Left lung (tissue), 10 donors: ENCODE data around the gene ESYT2. TPM values are rescaled to one million over a fixed set of nuclear protein-coding genes. Genes with fewer than 3 reads are reported as not detected.

Experiments
- ATAC-seq: fragments of 200-7000 bp; cut with Tn5 transposase; one replicate; pipeline ENCODE4 v1.9.1; 2020; ENCODE audit warnings: moderate library complexity
- DNase-seq, 4 donors: peaks; one replicate each; pipeline ENCODE4 v3.0.0-alpha.2; 2013 to 2020
- H3K27ac ChIP-seq, 2 donors: fragments of 200-600 bp; sonication (generic) in 1 of 2; one replicate each; pipeline versions ENCODE4 v1.5.0 to v1.8.0; 2020 to 2021
- H3K27me3 ChIP-seq, 2 donors: fragments of 200-600 bp; sonication (generic) in 1 of 2; one replicate each; pipeline versions ENCODE4 v1.5.0 to v1.8.0; 2020 to 2021
- H3K36me3 ChIP-seq, 2 donors: fragments of 200-600 bp; sonication (generic) in 1 of 2; one replicate each; pipeline versions ENCODE4 v1.5.0 to v1.8.0; 2020 to 2021
- H3K4me1 ChIP-seq, 2 donors: fragments of 200-600 bp; one replicate each; pipeline ENCODE4 v1.8.0; 2021
- H3K4me3 ChIP-seq, 2 donors: fragments of 200-600 bp; sonication (generic) in 1 of 2; one replicate each; pipeline versions ENCODE4 v1.5.0 to v1.8.0; 2020 to 2021; ENCODE audit warnings: mild to moderate bottlenecking in 1 of 2
- H3K9me3 ChIP-seq, 2 donors: fragments of 200-600 bp; sonication (generic) in 1 of 2; one replicate each; pipeline versions ENCODE4 v1.5.0 to v1.8.0; 2020 to 2021
- intact Hi-C, 2 donors: fragments of 100-400 bp; cut with DNase I; formaldehyde crosslinking; loops; one replicate each; pipeline versions ENCODE4 v1.11.2 to v1.14.2; 2022
- polyA plus RNA-seq, 6 donors: library from polyadenylated mRNA; unstranded; fragments of 120-200 nt; gene quantifications; one replicate each; pipeline ENCODE4 v1.2.1, GENCODE V29; 2013; ENCODE audit not compliant: insufficient read length in 6 of 6
- total RNA-seq, 2 donors: library from RNA; stranded (reverse); fragmentation: NEBNext Ultra II Directional; extraction: Animal tissue kit (Norgen Biotek cat#: 25700); gene quantifications; one replicate each; pipeline ENCODE4 v1.2.1, GENCODE V29; 2021
- TF ChIP-seq, protein P1 (sequence below), 2 donors: fragments of 200-600 bp; sonication (generic) in 1 of 2; IDR thresholded peaks; one replicate each; pipeline versions ENCODE4 v1.5.0 to v1.8.0; 2021; ENCODE audit warnings: antibody characterized with exemption in 2 of 2
- donor health status: DM: no; HTN: yes; CAD: no.
- donor health status: DM: no; HTN: no; CAD: no.

Gene ESYT2
- total and polyA plus RNA-seq, 8 donors = 38.3 to 75.7 (median 43.3) TPM

DNA sequence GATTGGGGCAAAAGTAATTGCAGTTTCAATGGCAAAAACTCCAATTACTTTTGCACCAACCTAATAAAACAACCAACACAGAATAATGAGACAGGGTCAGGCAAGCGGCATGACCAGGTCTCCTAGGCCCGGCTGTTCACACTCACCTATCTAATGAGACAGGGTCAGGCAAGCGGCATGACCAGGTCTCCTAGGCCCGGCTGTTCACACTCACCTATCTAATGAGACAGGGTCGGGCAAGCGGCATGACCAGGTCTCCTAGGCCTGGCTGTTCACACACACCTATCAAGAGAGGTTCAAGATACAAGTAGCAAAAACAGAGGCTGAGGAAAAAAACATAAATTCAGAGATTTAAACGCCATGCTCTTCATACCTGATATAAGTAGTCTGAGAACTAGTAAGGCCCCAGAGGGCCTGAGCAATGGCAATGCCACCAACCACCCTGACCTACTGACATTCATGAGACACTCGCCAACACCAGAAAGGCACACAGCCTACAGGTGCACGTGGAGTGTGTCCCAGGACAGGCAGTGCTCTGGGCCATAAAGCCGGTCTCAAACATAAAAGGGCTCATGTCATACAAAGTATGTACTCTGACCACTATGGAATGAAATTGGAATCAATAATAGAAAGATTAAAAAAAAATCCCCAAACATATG is 84.1 kb downstream of the ESYT2 start:
- ATAC-seq = no peak

DNA sequence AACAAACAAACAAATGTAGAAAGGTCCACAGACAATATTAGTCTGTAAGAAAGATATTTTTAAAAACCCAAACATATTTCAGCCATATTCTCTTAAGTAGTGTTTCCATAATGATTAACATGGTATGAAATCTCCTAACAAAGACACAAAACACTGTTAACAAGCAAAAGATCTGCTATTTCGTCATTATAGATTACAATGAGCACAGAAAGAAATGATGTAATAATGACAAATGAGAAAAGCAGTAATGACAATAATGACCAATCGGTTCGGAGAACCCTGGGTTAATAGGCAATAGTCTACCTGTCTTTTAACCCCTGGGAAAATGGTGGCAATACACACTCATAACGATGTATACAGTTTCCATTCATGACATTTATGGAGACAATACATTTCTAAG is 85.2 kb downstream of the ESYT2 start:
- ATAC-seq = no peak
- Histone ChIP-seq H3K4me3 (no peak overlapping the region), H3K27me3 (no peaks in the 10 kb centered on the region), H3K4me1 (peaks cover 0 to 19% of the 10 kb centered on the region in 2 donors), H3K36me3 (peaks cover 0 to 90% of the 10 kb centered on the region in 2 donors), H3K9me3 (no peaks in the 10 kb centered on the region), H3K27ac (no peak overlapping the region)
- no peak for DNase-seq
- TF ChIP-seq, protein P1, sequence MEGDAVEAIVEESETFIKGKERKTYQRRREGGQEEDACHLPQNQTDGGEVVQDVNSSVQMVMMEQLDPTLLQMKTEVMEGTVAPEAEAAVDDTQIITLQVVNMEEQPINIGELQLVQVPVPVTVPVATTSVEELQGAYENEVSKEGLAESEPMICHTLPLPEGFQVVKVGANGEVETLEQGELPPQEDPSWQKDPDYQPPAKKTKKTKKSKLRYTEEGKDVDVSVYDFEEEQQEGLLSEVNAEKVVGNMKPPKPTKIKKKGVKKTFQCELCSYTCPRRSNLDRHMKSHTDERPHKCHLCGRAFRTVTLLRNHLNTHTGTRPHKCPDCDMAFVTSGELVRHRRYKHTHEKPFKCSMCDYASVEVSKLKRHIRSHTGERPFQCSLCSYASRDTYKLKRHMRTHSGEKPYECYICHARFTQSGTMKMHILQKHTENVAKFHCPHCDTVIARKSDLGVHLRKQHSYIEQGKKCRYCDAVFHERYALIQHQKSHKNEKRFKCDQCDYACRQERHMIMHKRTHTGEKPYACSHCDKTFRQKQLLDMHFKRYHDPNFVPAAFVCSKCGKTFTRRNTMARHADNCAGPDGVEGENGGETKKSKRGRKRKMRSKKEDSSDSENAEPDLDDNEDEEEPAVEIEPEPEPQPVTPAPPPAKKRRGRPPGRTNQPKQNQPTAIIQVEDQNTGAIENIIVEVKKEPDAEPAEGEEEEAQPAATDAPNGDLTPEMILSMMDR (IDR thresholded peaks at IDR 0.05) = no peak
- intact Hi-C loops = no loop called here

More for the DNA sequence above, 84.1 kb downstream of the ESYT2 start:
- Histone ChIP-seq H3K9me3 (no peaks in the 10 kb centered on the region), H3K4me3 (no peak overlapping the region), H3K36me3 (peaks cover 0 to 91% of the 10 kb centered on the region in 2 donors), H3K4me1 (peaks cover 0 to 12% of the 10 kb centered on the region in 2 donors), H3K27ac (no peak overlapping the region), H3K27me3 (no peaks in the 10 kb centered on the region)
- intact Hi-C loops = no loop called here
- TF ChIP-seq, protein P1 (IDR thresholded peaks at IDR 0.05) = no peak
- no peak for DNase-seq

DNA sequence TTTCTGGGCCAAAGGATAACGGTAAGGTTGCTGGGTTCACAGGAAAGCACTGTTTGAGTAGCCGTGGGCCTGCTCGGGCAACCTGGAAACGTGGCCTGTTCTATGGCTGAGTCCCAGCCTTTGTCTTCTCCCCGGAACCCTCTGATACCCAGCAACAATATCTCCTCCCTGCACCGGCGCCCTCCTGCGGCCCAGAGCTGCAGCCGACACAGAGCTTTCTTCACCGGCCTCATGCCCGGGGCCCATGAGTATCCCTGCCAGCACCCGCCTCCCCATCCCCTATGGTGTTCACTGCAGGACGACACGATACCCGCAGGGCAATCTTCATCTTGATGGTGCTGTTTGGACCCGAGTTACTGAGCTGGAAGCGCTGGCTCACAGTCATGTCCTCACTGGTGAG is 86.1 kb downstream of the ESYT2 start:
- H3K4me3 ChIP-seq = no peak overlapping the region
- H3K27me3 ChIP-seq = no peaks in the 10 kb centered on the region
- H3K27ac ChIP-seq = no peak overlapping the region
- ATAC-seq = no peak
- TF ChIP-seq, protein P1 (IDR thresholded peaks at IDR 0.05) = no peak
- no peak for DNase-seq
- peaks cover 0 to 19% of the 10 kb centered on the region in 2 donors for H3K4me1 ChIP-seq
- H3K36me3 ChIP-seq = peaks cover 0 to 89% of the 10 kb centered on the region in 2 donors
- intact Hi-C loops = no loop called here
- H3K9me3 ChIP-seq = no peaks in the 10 kb centered on the region

DNA sequence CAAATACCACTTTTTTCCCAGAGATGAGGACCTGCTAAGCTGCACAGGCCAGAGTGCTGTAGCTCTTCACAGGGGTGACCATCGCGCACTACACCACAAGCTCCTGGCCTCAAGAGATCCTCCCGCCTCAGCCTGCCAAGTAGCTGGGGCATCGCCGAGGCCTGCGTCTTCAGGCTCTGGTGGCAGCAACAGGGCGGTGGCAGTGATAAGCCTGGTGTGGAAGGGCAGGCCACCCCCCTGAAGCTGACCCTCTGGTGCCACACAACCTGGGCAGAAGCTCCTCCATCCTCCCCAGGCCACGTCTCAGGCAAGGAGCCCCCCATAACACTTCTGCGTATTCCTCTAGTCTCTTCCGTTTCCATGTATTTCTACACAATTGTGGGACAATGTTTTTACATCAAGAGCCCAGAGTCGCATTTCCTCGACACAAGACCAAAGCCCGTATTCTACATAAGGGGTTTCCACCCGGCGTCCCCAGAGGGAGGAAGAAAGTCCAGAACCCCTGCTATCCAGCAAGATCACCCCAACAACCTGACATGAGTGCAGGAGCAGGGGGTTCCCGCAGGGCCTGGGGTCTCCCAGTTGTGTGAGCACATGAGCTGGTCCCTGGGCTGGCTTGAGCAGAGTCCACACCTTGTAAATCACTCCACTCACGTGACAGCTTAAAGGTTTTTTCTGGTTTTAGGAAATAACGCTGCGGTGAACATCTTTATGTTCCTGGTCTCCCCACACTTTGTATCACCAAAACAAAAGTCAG is 87.1 kb downstream of the ESYT2 start:
- TF ChIP-seq, protein P1 (IDR thresholded peaks at IDR 0.05) = no peak
- DNase-seq = no peak
- no peak overlapping the region for H3K4me3 ChIP-seq
- H3K27me3 ChIP-seq = no peaks in the 10 kb centered on the region
- H3K36me3 ChIP-seq = peaks cover 0 to 87% of the 10 kb centered on the region in 2 donors
- peaks cover 0 to 19% of the 10 kb centered on the region in 2 donors for H3K4me1 ChIP-seq
- no peak overlapping the region for H3K27ac ChIP-seq
- H3K9me3 ChIP-seq = no peaks in the 10 kb centered on the region
- intact Hi-C loops = no loop called here
- no peak for ATAC-seq

DNA sequence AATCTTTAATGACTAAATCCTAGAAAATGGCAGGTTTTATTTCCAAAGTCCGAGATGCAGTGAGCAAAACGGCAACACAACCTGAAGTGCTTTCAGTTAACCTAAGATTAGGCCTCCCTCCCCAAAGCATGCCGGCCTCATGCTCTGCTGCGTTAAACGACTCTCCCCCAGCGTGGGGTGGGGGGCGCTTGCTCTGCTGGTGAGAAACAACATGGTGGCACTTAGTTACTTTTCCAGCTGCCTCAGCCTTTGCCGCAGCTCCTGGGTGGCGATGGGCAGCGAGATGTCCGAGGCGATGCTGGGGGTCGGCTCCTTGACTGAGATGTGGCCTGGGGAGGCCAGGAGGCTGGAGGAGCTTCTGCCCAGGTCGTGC is 88.0 kb downstream of the ESYT2 start:
- Histone ChIP-seq H3K4me1 (peaks cover 0 to 19% of the 10 kb centered on the region in 2 donors), H3K27ac (no peak overlapping the region), H3K9me3 (no peaks in the 10 kb centered on the region), H3K27me3 (no peaks in the 10 kb centered on the region), H3K36me3 (peaks cover 0 to 87% of the 10 kb centered on the region in 2 donors), H3K4me3 (no peak overlapping the region)
- DNase-seq (no peak), ATAC-seq (no peak)
- intact Hi-C loops = no loop called here
- TF ChIP-seq, protein P1 (IDR thresholded peaks at IDR 0.05) = no peak
